HTR-8/SVneo (cell line): ENCODE data around the gene MAP2.
A peak's percentile ranks its signal among the peaks of the same experiment; 100 is the strongest.

Source experiments
- DNase-seq: peaks from one replicate; pipeline ENCODE4 v3.0.0; 2011; ENCODE audit warnings: low spot score, mixed read lengths; ENCODE audit not compliant: insufficient read length
- FAIRE-seq: peaks from 2 replicates; lab custom pipeline; 2011; peaks lifted over from hg19 to GRCh38; lab: Jason Lieb, UNC

Gene MAP2

DNA sequence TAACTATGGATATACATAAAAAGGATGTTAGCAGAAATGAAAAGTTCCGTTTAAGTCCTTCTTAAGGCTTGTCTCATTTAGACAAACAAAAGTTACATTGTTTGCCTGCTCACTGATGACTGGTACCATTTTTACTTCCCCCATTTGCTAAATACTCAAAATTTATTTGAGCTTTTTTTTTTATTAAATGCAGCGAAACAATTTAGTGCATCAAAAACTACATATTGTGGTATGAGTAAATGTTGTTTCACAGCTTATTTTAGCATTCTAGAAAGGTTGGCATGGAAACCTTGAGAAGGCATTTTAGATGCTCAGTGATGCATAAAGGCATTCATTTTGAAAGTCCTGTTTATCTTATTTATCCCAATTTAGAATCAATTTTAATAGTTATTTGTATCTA is 100.0 kb downstream of the MAP2 start:
- DNase-seq (no peak), FAIRE-seq (no peak)

DNA sequence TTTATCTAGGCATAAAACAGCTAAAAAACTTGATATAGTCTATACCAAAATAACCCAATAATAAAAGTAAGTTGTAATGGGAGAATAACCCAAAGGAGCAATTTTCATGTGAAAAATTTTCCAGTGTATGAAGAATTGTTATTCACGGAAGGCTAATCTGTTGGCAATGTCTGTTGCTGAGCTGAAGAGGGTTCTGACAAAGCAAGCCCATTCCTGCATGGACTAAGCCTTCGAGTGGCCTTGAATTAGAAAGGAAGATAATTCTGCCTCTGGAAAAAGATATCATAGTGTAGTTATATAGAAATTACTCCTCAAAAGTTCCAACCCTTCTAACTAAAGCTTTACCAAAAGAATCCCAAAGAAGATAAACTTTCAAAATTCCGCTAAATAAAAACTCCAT is 101.5 kb downstream of the MAP2 start:
- no peak for FAIRE-seq
- no peak for DNase-seq

DNA sequence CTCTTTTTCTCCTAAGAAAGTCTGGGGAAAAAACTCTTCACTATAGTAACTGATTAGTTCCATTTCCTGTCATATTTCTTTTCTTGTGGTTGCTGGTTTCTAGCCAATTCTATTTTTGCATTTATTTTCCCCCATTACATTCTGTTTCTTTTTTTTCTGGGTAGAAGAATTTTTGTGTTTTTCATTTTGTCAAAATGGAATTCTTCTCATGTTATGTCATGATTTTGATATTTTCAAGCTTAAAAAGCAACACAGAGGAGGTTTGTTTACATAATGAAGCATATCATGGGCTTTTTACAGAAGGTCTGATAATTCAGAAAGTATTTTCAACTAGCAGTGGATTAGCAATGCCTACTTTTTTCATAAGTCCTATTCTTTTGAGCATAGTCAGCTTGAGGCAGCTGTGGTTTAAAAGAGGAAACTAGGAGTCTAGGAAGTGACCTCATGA is 102.0 kb downstream of the MAP2 start:
- FAIRE-seq (no peak), DNase-seq (peak; percentile 2)

DNA sequence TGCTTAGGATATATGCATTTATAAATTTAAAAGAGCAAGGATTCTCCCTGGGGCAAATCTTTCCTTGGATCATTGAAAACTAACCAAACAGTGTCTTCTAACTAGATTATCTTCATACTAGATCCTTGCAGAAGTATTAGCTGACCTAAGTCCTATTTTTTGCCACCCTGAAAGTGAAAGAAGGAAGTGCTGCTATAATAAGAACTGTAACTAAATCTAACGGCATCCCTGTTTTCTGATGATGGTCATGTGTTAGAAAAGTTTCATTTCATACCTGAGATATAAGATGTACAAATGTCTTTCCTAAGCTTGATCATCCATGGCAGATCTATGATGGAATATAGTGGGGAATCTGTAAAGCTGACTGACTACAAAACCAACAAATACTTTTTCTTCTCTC is 102.7 kb downstream of the MAP2 start:
- no peak for FAIRE-seq
- DNase-seq, result no peak

DNA sequence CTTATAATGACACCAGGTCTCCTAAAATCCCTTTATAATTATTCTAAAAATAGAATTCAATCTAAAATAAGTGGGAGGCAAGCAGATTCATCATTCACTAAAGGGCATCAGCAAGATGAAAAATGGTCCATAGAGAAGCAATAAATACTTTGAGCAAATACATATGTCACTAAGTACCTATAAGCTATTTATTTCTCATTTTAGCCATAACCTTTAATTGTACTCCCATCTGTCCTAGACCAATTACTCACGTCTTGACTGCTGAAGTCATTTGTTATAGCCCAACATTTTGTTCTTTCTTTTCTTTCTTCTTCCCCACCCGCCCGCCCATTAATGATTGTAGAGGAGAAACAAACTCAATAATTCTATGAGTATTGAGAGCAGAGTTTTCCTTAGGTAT is 105.7 kb downstream of the MAP2 start:
- DNase-seq (no peak), FAIRE-seq (no peak)

- FAIRE-seq (no peak), DNase-seq (no peak)
These were observed 108.5 kb downstream of the MAP2 start for GRCh38 chr2:209532321-209532720.

GRCh38 chr2:209533391-209533790 is 109.5 kb downstream of the MAP2 start:
- DNase-seq (no peak), FAIRE-seq (no peak)

GRCh38 chr2:209534228-209534627 is 110.4 kb downstream of the MAP2 start:
- FAIRE-seq (no peak), DNase-seq (no peak)

DNA sequence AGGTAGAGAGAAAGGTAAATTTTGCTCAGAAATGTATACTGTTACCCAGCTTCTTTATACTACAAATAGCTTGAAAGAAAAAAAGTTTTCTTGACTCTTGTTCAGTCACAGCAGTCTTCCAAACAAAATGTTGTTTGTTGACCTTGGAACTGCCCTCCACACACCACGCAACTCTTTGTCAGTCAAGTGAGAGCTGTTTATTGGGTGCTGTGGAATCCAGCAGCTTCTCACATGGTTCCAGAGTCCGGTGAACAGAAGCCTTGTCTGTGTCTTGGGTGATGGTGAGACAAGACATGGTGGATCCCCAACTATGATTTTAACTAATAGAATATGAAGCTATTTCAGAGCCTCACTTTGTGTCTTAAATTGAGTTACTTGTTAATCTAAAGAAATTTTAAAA is 112.5 kb downstream of the MAP2 start:
- DNase-seq (no peak), FAIRE-seq (no peak)

DNA sequence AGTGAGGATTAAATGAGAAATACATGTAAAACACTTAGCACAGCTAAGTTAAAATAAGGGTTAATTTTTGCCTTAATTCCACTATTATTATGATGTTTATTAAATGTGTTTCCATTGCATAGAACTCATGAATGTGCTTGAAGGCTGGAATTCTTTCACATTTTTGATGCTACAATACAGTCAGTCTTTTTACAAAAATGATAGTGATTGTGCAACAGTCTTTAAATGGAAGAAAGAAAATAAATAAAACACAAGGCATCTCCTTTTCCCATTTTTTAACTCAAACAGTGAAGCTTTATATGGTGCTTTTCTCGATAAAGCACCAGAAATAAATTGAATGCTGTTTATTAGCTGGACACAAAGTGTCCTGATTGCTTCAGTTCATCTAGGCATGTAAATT is 123.9 kb downstream of the MAP2 start:
- DNase-seq, result no peak

GRCh38 chr2:209549589-209549988 is 125.7 kb downstream of the MAP2 start:
- no peak for FAIRE-seq
- DNase-seq, result no peak

More for the DNA sequence above, 123.9 kb downstream of the MAP2 start:
- FAIRE-seq, result no peak

DNA sequence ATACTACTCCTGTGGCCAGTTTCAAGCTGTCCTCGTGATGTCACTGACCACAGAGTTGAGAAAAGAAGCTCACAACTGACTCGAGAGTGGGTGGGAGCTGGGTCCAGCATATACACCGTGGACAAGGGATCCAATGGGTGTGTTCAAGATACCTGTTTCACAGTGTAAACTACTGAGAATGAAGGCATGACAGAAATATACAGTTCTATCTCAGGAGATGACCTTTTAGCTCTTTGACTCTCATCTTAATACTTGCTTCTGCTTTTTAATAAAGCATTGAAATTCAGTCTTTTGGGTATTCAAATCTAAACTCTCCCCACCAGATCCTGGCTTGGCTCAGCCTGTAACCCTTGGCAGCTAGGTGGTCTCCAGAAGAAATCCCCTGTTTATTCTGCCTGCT is 130.1 kb downstream of the MAP2 start:
- FAIRE-seq, result no peak
- DNase-seq, result no peak

DNA sequence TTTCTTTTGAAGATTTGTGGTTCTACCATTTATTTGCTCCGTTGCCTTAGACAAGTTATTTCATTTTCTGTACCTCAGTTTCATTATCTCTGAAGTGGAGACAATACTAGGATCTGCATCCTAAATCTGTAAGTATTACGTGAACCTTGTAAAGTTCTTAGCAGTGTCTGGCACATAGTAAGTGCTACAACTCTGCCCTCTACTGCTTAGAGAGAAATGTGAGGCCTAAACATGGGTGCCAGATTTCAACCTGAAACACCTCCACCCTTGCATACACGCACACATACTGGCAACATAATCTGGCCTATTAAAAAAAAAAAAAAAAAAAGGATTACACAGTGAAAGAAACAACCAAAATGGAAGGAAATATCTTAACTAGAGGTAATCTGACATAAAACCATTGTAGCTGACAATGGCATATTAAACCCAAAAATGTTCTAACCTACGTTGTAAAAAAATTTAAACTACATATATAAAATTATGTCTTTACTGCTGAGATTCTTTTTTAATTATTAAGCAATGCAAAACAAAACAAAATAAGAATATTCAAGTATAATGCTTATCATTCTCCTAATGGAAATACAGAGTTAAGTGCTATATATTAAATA is 132.6 kb downstream of the MAP2 start:
- DNase-seq (peak; percentile 39), FAIRE-seq (no peak)

DNA sequence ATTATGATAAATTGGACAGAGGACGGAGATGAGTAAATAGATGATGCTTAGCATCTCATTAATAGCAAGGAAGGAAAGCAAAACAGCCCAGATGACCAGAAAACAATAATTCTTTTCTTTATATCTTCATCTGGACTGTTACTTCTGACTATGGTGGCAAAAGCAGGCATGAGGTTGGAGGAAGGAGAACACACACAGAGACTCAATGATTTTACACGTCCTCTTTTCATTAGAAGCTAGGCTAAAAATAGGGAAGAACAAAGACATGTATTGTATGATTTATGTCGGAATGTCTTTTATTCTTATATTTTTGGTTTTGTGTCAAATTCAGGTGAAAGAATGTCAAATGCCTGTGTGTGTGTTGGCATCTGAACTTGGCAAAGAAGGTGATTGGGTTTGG is 137.1 kb downstream of the MAP2 start:
- no peak for FAIRE-seq
- DNase-seq, result no peak

DNA sequence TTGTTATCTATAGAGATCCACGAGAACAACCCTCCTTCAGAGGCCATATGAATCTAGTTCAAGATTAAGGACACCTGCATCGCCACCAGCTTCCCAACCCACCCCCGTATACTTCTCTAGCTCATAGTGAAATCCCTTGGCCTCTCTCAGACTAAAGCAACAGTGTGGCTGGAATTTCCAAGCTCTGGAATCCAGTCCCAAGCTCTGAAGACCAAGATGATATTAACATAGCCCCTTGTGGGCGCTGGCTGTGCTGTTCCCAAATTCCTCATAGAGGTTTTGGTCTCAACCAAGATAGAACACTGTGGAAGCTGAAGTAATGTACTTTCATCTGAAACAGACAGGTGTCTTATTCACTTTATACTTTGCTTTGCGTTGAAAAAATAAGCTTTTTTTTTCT is 139.6 kb downstream of the MAP2 start:
- no peak for DNase-seq
- FAIRE-seq, result no peak

- DNase-seq (no peak), FAIRE-seq (no peak)
These were observed 141.0 kb downstream of the MAP2 start for GRCh38 chr2:209564816-209565215.

DNA sequence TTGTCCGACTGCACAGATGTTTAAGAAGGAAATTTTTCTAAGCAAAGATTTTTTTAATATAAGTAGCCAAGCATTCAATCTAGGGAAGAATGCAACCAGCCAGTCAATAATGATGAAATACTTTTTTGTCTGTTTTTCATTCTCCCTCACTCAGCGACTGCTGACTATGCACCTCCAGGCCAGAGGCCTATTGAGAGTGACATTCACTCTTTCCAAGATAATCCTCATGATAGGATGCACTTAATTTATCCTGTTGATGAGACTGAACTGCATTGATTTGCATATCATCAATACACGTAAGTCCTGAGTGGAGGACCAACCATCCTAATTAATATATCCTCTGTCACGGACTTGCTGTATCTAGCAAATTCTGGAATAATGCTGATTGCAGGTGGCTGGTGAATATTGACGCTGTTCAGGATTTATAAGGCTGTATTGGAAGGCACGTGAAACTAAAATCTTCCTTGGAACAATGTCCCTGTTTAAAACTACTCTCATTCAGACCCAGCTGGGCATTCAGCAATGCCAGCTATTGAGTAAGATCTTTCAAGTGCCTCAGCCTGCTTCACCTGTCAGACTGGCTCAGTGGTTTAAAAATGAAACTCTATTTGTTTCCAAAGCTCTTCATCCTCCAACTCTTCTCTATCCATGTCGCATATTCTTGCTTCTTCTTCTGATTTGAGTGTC is 142.2 kb downstream of the MAP2 start:
- DNase-seq, result no peak

DNA sequence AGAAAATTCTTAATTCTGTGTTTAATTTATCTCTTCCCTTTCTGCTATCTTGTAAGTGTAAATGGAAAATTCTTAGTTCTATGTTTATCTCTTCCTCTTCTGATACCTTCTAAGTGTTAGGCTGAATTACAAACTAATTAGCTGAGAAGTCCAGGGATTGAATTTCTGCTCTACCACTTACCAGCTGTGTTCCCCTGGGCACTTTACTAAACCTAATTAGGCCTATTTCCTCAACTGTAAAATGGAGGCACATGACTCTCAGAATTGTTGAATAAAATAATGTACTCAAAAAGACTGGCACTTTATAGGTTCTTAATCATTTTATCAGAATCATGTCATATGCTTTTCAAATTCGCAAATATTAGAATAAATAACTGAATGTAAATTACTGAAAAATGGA is 146.3 kb downstream of the MAP2 start:
- DNase-seq (no peak), FAIRE-seq (no peak)

More for the DNA sequence above, 142.2 kb downstream of the MAP2 start:
- no peak for FAIRE-seq

DNA sequence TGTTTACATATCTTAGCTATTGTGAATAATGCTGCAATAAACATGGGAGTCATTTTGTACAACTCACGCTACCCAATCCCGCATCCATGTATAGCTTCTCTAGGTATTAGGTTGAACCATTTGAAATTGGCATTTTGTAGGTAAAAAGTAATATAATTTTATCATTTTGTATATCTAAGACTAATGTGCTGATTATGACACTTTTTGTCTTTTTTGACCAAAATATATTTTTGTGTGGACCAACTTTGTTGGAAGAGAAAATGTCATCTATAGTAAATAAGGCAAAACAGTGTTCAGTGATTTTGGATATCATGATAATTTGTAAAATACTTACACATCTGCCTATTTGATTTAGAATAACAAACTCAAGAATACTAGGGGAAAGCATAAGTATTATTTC is 150.7 kb downstream of the MAP2 start:
- DNase-seq (no peak), FAIRE-seq (no peak)

DNA sequence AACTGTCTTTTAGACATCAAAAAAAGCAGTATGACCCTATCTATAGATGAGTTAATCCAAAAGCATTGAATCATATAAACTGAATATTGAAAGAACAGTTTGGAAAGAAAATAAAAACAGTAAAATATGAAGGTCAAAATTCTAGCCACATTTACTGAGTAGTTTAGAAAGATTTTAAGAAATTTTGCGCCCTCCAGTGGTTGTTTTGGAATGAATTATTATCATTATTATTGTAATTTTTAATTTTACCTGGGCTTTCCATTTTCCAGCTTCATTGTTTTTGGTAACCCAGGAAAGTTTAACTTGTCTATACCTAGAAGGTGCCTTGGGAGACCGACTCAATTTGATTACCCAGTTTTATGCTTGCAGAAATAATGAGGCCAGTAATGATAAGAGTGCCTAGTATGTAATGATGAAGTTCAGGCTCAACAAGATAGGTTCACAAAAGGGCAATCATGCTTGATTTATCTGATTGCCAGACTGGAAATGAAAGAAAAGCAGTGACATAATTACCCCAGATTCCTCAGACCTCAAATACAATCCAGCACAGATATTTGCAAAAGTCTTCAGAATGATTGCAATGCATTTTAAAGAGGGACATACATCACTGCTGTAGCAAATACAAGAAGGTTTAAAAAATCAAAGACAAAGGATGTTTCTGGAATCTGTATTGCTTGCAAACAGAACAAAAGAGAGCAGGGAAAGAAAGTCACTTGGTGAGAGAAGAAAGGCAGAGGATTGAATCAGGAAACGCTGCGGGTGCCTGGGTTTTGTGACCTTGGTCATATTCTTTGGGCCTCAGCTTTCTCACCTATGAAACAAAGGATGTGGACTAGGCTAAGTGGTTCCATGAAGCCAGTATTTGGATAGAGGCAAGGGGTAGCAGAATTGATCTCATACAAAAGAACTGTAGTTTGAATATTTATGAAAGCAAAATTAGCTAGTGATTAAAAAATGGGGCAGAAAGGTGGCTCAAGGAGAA is 153.8 kb downstream of the MAP2 start:
- DNase-seq (no peak), FAIRE-seq (no peak)

DNA sequence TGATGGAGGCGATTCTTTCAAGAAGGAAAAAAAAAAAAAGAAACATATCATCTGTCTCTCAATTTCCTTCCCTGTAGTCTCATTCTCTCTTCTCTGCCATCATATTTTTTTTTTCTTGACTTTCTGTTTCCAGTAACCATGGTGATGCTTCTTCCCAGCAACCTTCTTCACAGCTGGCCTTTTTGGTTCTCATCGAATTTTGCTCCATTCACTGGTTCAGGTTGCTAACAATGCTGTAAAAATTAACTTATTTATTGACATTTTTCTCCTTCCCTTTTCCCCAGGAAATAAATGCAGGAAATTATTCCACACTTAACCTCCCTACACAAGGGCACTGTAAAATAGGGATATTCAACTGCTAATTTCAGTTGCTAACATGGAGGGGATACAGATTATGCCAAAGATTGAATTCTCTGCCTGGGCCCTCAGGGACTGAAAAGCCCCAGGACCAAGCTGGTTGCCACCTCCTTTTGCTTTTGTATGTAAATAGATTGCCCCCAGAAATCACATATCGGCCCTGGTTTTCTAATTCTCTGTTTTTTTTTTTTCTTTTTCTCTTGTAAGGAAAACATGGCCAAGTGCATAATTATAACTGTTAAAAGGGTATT is 154.7 kb downstream of the MAP2 start:
- DNase-seq (no peak), FAIRE-seq (no peak)
